H1 (cell line): Measurements from ENCODE around the gene KCNMA1. TPM values are rescaled to one million over a fixed set of nuclear protein-coding genes. Genes with fewer than 3 reads are reported as not detected.
A peak's percentile ranks its signal among the peaks of the same experiment; 100 is the strongest.

Experiments used
- CTCF ChIA-PET: fragments of 300-600 bp; sonication (Branson Sonifier 250); formaldehyde crosslinking; loops from one replicate; lab custom pipeline; 2021; ENCODE audit not compliant: partially characterized antibody; lab: Charles Lee
- POLR2A ChIA-PET: fragments of 300-600 bp; sonication (Branson Sonifier 250); formaldehyde crosslinking; loops from one replicate; lab custom pipeline; 2021; ENCODE audit warnings: inconsistent platforms; ENCODE audit not compliant: partially characterized antibody; lab: Charles Lee
- DNase-seq, 2 experiments: peaks; one replicate each; pipeline versions ENCODE4 v3.0.0 to v3.0.0-alpha.2; 2010 to 2022; ENCODE audit warnings: low spot score in 2 of 2, low read depth in 1 of 2, mixed read lengths in 1 of 2
- FAIRE-seq: peaks from 2 replicates; lab custom pipeline; 2011; peaks lifted over from hg19 to GRCh38; lab: Jason Lieb, UNC
- H2AFZ ChIP-seq: 2 replicates; pipeline ENCODE4 v1.8.1; 2012; ENCODE audit warnings: low read length, inconsistent platforms
- H2AK5ac ChIP-seq: 2 replicates; pipeline ENCODE4 v1.6.1; 2013; ENCODE audit warnings: low read depth, low read length
- H2BK120ac ChIP-seq: replicated peaks from 2 replicates; pipeline ENCODE3; 2013; ENCODE audit warnings: low read depth, low read length, inconsistent platforms
- H2BK12ac ChIP-seq: 2 replicates; pipeline ENCODE4 v1.6.1; 2013; ENCODE audit warnings: low read depth, low read length
- H2BK15ac ChIP-seq: 2 replicates; pipeline ENCODE4 v1.6.1; 2013; ENCODE audit warnings: low read length
- H2BK20ac ChIP-seq: 2 replicates; pipeline ENCODE4 v1.6.1; 2013; ENCODE audit warnings: low read length
- H2BK5ac ChIP-seq: 2 replicates; pipeline ENCODE4 v1.6.1; 2013; ENCODE audit warnings: low read depth, low read length
- H3K14ac ChIP-seq: 2 replicates; pipeline ENCODE4 v1.6.1; 2013; ENCODE audit warnings: inconsistent platforms; ENCODE audit not compliant: insufficient read length
- H3K18ac ChIP-seq: 2 replicates; pipeline ENCODE4 v1.6.1; 2013; ENCODE audit warnings: low read length; ENCODE audit errors: extremely low read depth
- H3K23ac ChIP-seq: 2 replicates; pipeline ENCODE4 v1.6.1; 2013; ENCODE audit warnings: inconsistent platforms; ENCODE audit not compliant: insufficient read length
- H3K23me2 ChIP-seq: 2 replicates; pipeline ENCODE4 v1.6.1; 2013; ENCODE audit warnings: low read depth, low read length
- H3K27ac ChIP-seq: 2 replicates; pipeline ENCODE4 v1.6.1; 2011; ENCODE audit warnings: low read depth, low read length, inconsistent platforms
- H3K27me3 ChIP-seq, 4 experiments: replicated peaks in 1 of 4; 1 replicate in 1 of 4; 2 replicates in 3 of 4; pipeline versions ENCODE4 v1.6.1 to v1.8.1; 2011 to 2013; ENCODE audit warnings: low read length in 3 of 4, mild to moderate bottlenecking in 3 of 4, inconsistent platforms in 2 of 4, mixed read lengths in 2 of 4, moderate library complexity in 1 of 4; ENCODE audit not compliant: control insufficient read depth in 3 of 4, insufficient read depth in 3 of 4; ENCODE audit errors: extremely low read depth in 1 of 4
- H3K36me3 ChIP-seq, 4 experiments: 2 replicates each; pipeline versions ENCODE4 v1.6.1 to v1.8.1; 2011 to 2013; ENCODE audit warnings: mild to moderate bottlenecking in 4 of 4, low read length in 3 of 4, moderate library complexity in 2 of 4, control low read depth in 1 of 4, inconsistent platforms in 1 of 4; ENCODE audit not compliant: insufficient read depth in 4 of 4, control insufficient read depth in 2 of 4
- H3K4ac ChIP-seq: replicated peaks from 2 replicates; pipeline ENCODE3; 2013; ENCODE audit warnings: low read length, low read depth, mixed read lengths, inconsistent platforms; ENCODE audit not compliant: insufficient read length
- H3K4me1 ChIP-seq, 4 experiments: replicated peaks in 1 of 4; 1 replicate in 1 of 4; 2 replicates in 3 of 4; pipeline versions ENCODE4 v1.6.1 to v1.8.1; 2011 to 2013; ENCODE audit warnings: low read length in 3 of 4, inconsistent platforms in 2 of 4, mixed read lengths in 1 of 4; ENCODE audit not compliant: insufficient read depth in 4 of 4, control insufficient read depth in 3 of 4
- H3K4me2 ChIP-seq, 2 experiments: 2 replicates each; pipeline versions ENCODE4 v1.6.1 to v1.8.1; 2011 to 2013; ENCODE audit warnings: low read depth in 2 of 2, low read length in 2 of 2, control low read depth in 1 of 2, inconsistent platforms in 1 of 2, mild to moderate bottlenecking in 1 of 2; ENCODE audit not compliant: insufficient read depth in 1 of 2
- H3K4me3 ChIP-seq, 4 experiments: fragments of 200-600, 300-600 bp in 1 of 4; sonication (generic), shearing (Covaris generic), sonication (Bioruptor Twin) in 1 of 4; 2 replicates each; pipeline versions ENCODE4 v1.5.1 to v1.8.1; 2011 to 2016; ENCODE audit warnings: low read length in 4 of 4, low read depth in 3 of 4, control low read depth in 2 of 4, inconsistent platforms in 2 of 4, mild to moderate bottlenecking in 2 of 4, mixed read lengths in 1 of 4, moderate library complexity in 1 of 4; ENCODE audit not compliant: insufficient read depth in 2 of 4; ENCODE audit errors: extremely low read depth in 1 of 4
- H3K56ac ChIP-seq: replicated peaks from 2 replicates; pipeline ENCODE3; 2013; ENCODE audit warnings: low read depth, mild to moderate bottlenecking, mixed read lengths, low read length, inconsistent platforms; ENCODE audit not compliant: insufficient read length
- H3K79me1 ChIP-seq: 2 replicates; pipeline ENCODE4 v1.6.1; 2013; ENCODE audit warnings: low read depth, low read length, control low read depth
- H3K79me2 ChIP-seq, 2 experiments: 2 replicates each; pipeline versions ENCODE4 v1.6.1 to v1.8.1; 2012 to 2013; ENCODE audit warnings: low read length in 2 of 2, mild to moderate bottlenecking in 2 of 2, inconsistent platforms in 1 of 2; ENCODE audit not compliant: insufficient read depth in 2 of 2, control insufficient read depth in 1 of 2
- H3K9ac ChIP-seq, 4 experiments: replicated peaks in 1 of 4; 1 replicate in 1 of 4; 2 replicates in 3 of 4; pipeline versions ENCODE4 v1.6.1 to v1.8.1; 2011 to 2013; ENCODE audit warnings: low read depth in 3 of 4, low read length in 3 of 4, control low read depth in 2 of 4, mild to moderate bottlenecking in 2 of 4, moderate library complexity in 2 of 4, inconsistent platforms in 1 of 4; ENCODE audit errors: extremely low read depth in 1 of 4
- H3K9me3 ChIP-seq, 2 experiments: 2 replicates each; pipeline versions ENCODE4 v1.6.1 to v1.8.1; 2012 to 2013; ENCODE audit warnings: mild to moderate bottlenecking in 2 of 2, moderate library complexity in 2 of 2, control low read depth in 1 of 2, inconsistent platforms in 1 of 2, low read depth in 1 of 2, low read length in 1 of 2, mixed read lengths in 1 of 2; ENCODE audit not compliant: insufficient read depth in 2 of 2
- H4K20me1 ChIP-seq, 2 experiments: replicated peaks in 1 of 2; 2 replicates each; pipeline versions ENCODE3 to v1.8.1; 2011 to 2013; ENCODE audit warnings: inconsistent platforms in 2 of 2, low read length in 2 of 2, mild to moderate bottlenecking in 1 of 2; ENCODE audit not compliant: insufficient read depth in 2 of 2, control insufficient read depth in 1 of 2
- H4K5ac ChIP-seq: 2 replicates; pipeline ENCODE4 v1.6.1; 2013; ENCODE audit warnings: low read length, low read depth, mixed read lengths, inconsistent platforms; ENCODE audit not compliant: insufficient read length
- H4K8ac ChIP-seq: 2 replicates; pipeline ENCODE4 v1.8.0; 2013; ENCODE audit warnings: mild to moderate bottlenecking, moderate library complexity, low read length, inconsistent platforms; ENCODE audit not compliant: insufficient read depth; ENCODE audit errors: extremely low read depth
- H4K91ac ChIP-seq: replicated peaks from 2 replicates; pipeline ENCODE3; 2013; ENCODE audit warnings: low read length, mixed read lengths, inconsistent platforms; ENCODE audit not compliant: insufficient read length
- CBX5 ChIP-seq: fragments of 300-800, 300-1000 bp; sonication (generic); IDR thresholded peaks from 2 replicates; pipeline ENCODE4 v1.7.1; 2016; ENCODE audit warnings: antibody characterized with exemption, low read length, low read depth
- CEBPB ChIP-seq: IDR thresholded peaks from 2 replicates; pipeline ENCODE4 v1.6.1; 2012; ENCODE audit warnings: low read depth, low read length
- CHD2 ChIP-seq: IDR thresholded peaks from 2 replicates; pipeline ENCODE4 v1.6.1; 2012; ENCODE audit warnings: low read length, improper control_type of control experiment
- KDM5A ChIP-seq: fragments of 200-600 bp; IDR thresholded peaks from 2 replicates; pipeline ENCODE4 v1.7.1; 2012; ENCODE audit warnings: mild to moderate bottlenecking, low read length, inconsistent platforms, mixed read lengths
- MAX ChIP-seq: IDR thresholded peaks from 2 replicates; pipeline ENCODE4 v1.6.1; 2012; ENCODE audit warnings: inconsistent platforms
- NRF1 ChIP-seq: IDR thresholded peaks from 2 replicates; pipeline ENCODE4 v1.6.1; 2011; ENCODE audit warnings: mild to moderate bottlenecking, low read depth, low read length, improper control_type of control experiment
- POU5F1 ChIP-seq: IDR thresholded peaks from 2 replicates; pipeline ENCODE4 v1.6.1; 2011; ENCODE audit warnings: low read depth, mild to moderate bottlenecking, low read length, moderate library complexity
- RAD21 ChIP-seq, 2 experiments: IDR thresholded peaks in 1 of 2; conservative IDR thresholded peaks in 1 of 2; 2 replicates each; pipeline ENCODE4 v1.6.1; 2011; ENCODE audit warnings: low read depth in 2 of 2, low read length in 2 of 2, improper control_type of control experiment in 1 of 2, inconsistent platforms in 1 of 2, mild to moderate bottlenecking in 1 of 2, moderate library complexity in 1 of 2
- RFX5 ChIP-seq: IDR thresholded peaks from 2 replicates; pipeline ENCODE4 v1.6.1; 2011; ENCODE audit warnings: low read depth, low read length, improper control_type of control experiment, borderline replicate concordance
- RXRA ChIP-seq: IDR thresholded peaks from 2 replicates; pipeline ENCODE4 v1.6.1; 2011; ENCODE audit warnings: low read depth, mild to moderate bottlenecking, low read length, moderate library complexity; ENCODE audit not compliant: insufficient read depth
- SP4 ChIP-seq: IDR thresholded peaks from 2 replicates; pipeline ENCODE4 v1.6.1; 2012; ENCODE audit warnings: low read length, inconsistent platforms
- TAF7 ChIP-seq: optimal IDR thresholded peaks from 2 replicates; pipeline ENCODE3; 2011; ENCODE audit warnings: low read depth, mild to moderate bottlenecking, inconsistent platforms, low read length, moderate library complexity, borderline replicate concordance
- TEAD4 ChIP-seq: IDR thresholded peaks from 2 replicates; pipeline ENCODE4 v1.6.1; 2012; ENCODE audit warnings: low read depth, low read length, inconsistent platforms, mixed read lengths
- WGBS, 2 experiments: shearing (Covaris generic) in 1 of 2; methylation state at CpG; one replicate each; pipeline versions ENCODE4 v1.1.6 to v1.1.7; 2013 to 2015; ENCODE audit warnings: low lambda C conversion rate in 2 of 2, mixed read lengths in 2 of 2, inconsistent platforms in 1 of 2, low coverage in 1 of 2, missing lambda C conversion rate in 1 of 2; ENCODE audit not compliant: insufficient replicate concordance in 2 of 2, insufficient coverage in 1 of 2, insufficient read length in 1 of 2; ENCODE audit errors: extremely low coverage in 1 of 2, missing lambda C conversion rate in 1 of 2; 5-methylcytosine and 5-hydroxymethylcytosine counted together
- polyA plus RNA-seq, 7 experiments: library from polyadenylated mRNA; depleted of rRNA in 3 of 7; stranded (reverse) in 5 of 7; unstranded in 2 of 7; fragments of >200 nt in 5 of 7; fragments of 200-250 nt in 2 of 7; gene quantifications; 1 replicate in 5 of 7; 2 replicates in 1 of 7; 4 replicates in 1 of 7; pipeline versions ENCODE4 v1.2.1 to v1.2.3, GENCODE V29; 2011 to 2013; ENCODE audit warnings: missing spikeins in 2 of 7, mixed read lengths in 2 of 7
- total RNA-seq: library from RNA; stranded (reverse); fragmentation: NEBNext Ultra II Directional; extraction: Animal tissue kit (Norgen Biotek cat#: 25700); gene quantifications from 2 replicates; pipeline ENCODE4 v1.2.1, GENCODE V29; 2021

KCNMA1 gene
- total and polyA plus RNA-seq, 2 of the 8 experiments (the other 6 are each of a cell fraction or from before 2014, with no cell fraction given), result 10.2 to 11.1 TPM

GRCh38 chr10:77391605-77392235, 245.9 kb downstream of the KCNMA1 start:
- H3K27ac ChIP-seq, result no peak overlapping the region
- H3K79me2 ChIP-seq, result no peaks in the 10 kb centered on the region
- POLR2A ChIA-PET, result interaction anchor here (1.3 to 2.2 kb wide), 3 partner anchors 10 to 14 kb away, joined by 4 to 7 read pairs (median 7); no protein-coding TSS in a partner anchor
- TF ChIP-seq KDM5A, result no peak
- TF ChIP-seq CHD2, result no peak
- no peak for TF ChIP-seq RXRA
- TF ChIP-seq TEAD4, result peak; percentile 69; the same call in 1 of the 2 replicates
- TF ChIP-seq POU5F1, result no peak
- TF ChIP-seq MAX, result 0 out of 2 replicates have a peak, but pooled peaks have one; percentile 14
- no peak for TF ChIP-seq CBX5
- TF ChIP-seq CEBPB, result no peak
- no peak for TF ChIP-seq NRF1
- TF ChIP-seq TAF7, result peak; percentile 66
- TF ChIP-seq RFX5, result no peak
- TF ChIP-seq SP4, result 0 out of 2 replicates have a peak, but pooled peaks have one; percentile 33
- TF ChIP-seq RAD21 (IDR thresholded peaks at IDR 0.05 in 1 of 2, conservative IDR thresholded peaks at IDR 0.05 in 1 of 2; ENCODE audit: low read depth in 2 of 2, low read length in 2 of 2), result peak; percentile 71 to 83

More at GRCh38 chr10:77391605-77392235, 245.9 kb downstream of the KCNMA1 start:
- H3K23me2 ChIP-seq, result no peaks in the 10 kb centered on the region
- H3K9ac ChIP-seq, result no peak overlapping the region
- no peaks in the 10 kb centered on the region for H3K36me3 ChIP-seq
- H2BK120ac ChIP-seq, result peak overlapping the region; percentile 8
- H4K5ac ChIP-seq, result no peak overlapping the region
- no peak overlapping the region for H3K4me2 ChIP-seq
- no peak overlapping the region for H2BK12ac ChIP-seq
- no peaks in the 10 kb centered on the region for H4K20me1 ChIP-seq
- DNase-seq (peak; percentile 62 to 97), FAIRE-seq (no peak)
- H3K4ac ChIP-seq, result no peak overlapping the region
- H4K8ac ChIP-seq, result no peak overlapping the region
- H3K56ac ChIP-seq, result no peak overlapping the region
- H3K9me3 ChIP-seq, result no peaks in the 10 kb centered on the region
- 44% methylated on average over 11 of the region's 12 CpGs; no CpG with 5 or more reads in 1 of the 2 experiments for WGBS, 2 experiments
- H2BK20ac ChIP-seq, result no peak overlapping the region
- peaks cover 0 to 8% (median 5%) of the 10 kb centered on the region in 4 experiments; a peak in 4 of 7 replicates for H3K4me1 ChIP-seq
- H4K91ac ChIP-seq, result no peak overlapping the region
- H2BK15ac ChIP-seq, result no peak overlapping the region
- CTCF ChIA-PET, result interaction anchor here (0.8 to 7.3 kb wide), 32 partner anchors 10 to 296 kb away, joined by 3 to 49 read pairs (median 5); no protein-coding TSS in a partner anchor
- no peak overlapping the region for H3K23ac ChIP-seq
- H3K4me3 ChIP-seq, result no peak overlapping the region
- H2BK5ac ChIP-seq, result no peak overlapping the region
- H3K27me3 ChIP-seq, result no peaks in the 10 kb centered on the region
- H3K14ac ChIP-seq, result no peak overlapping the region
- H2AFZ ChIP-seq, result peak overlapping the region; percentile 67
- no peaks in the 10 kb centered on the region for H3K79me1 ChIP-seq
- H3K18ac ChIP-seq, result 0 out of 2 replicates have a peak overlapping the region, but pooled peaks have one; percentile 13
- no peak overlapping the region for H2AK5ac ChIP-seq
